ENCODE results near the gene IL13RA2. TPM values are rescaled to one million over a fixed set of nuclear protein-coding genes. Genes with fewer than 3 reads are reported as not detected.

IL13RA2 gene, protein sequence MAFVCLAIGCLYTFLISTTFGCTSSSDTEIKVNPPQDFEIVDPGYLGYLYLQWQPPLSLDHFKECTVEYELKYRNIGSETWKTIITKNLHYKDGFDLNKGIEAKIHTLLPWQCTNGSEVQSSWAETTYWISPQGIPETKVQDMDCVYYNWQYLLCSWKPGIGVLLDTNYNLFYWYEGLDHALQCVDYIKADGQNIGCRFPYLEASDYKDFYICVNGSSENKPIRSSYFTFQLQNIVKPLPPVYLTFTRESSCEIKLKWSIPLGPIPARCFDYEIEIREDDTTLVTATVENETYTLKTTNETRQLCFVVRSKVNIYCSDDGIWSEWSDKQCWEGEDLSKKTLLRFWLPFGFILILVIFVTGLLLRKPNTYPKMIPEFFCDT
- total RNA-seq = not detected

GRCh38 chrX:115017455-115017854 is at the start of gene IL13RA2:
Gene IL13RA2 (minus strand): TSS chrX:115017616. CDS start chrX:115017269, 347 bp downstream.
- Mint-ChIP-seq H3K27ac (no peak within 1 kb of the TSS), H3K9me3 (no peaks in the 10 kb centered on the region), H3K27me3 (no peaks in the 10 kb centered on the region), H3K4me3 (no peak within 1 kb of the TSS), H3K36me3 (no peaks in the 10 kb centered on the region), H3K4me1 (no peaks in the 10 kb centered on the region)
- DNase-seq = no peak
- ATAC-seq (ENCODE audit: low read depth) = no peak
- POLR2A ChIA-PET = no interaction called here

- no peaks in the 10 kb centered on the region for H3K4me1 Mint-ChIP-seq
- H3K4me3 Mint-ChIP-seq = no peak overlapping the region
- POLR2A ChIA-PET = no interaction called here
- no peak for ATAC-seq (ENCODE audit: low read depth)
- DNase-seq = no peak
- no peaks in the 10 kb centered on the region for H3K27me3 Mint-ChIP-seq
- H3K36me3 Mint-ChIP-seq = no peaks in the 10 kb centered on the region
- H3K9me3 Mint-ChIP-seq = peaks cover 1% of the 10 kb centered on the region
- H3K27ac Mint-ChIP-seq = no peak overlapping the region
Observed at GRCh38 chrX:115065304-115065703, 47.9 kb upstream of the IL13RA2 start.

DNA sequence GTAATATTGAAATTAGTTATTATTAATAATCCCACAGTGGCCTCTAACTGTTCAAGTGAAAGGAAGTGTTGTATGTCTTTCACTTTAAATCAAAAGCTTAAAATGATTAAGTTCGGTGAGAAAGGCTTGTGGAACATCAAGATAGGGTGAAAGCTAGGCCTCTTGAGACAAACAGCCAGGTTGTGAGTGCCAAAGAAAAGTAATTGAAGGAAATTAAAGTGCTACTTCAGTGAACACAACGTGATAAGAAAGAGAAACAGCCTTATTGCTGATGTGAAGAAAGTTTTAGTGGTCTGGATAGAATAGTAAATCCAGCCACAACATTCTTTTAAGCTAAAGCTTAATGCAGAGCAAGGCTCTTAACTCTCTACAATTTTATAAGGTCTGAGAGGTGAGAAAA is 42.6 kb upstream of the IL13RA2 start:
- H3K9me3 Mint-ChIP-seq = no peaks in the 10 kb centered on the region
- POLR2A ChIA-PET = no interaction called here
- H3K27ac Mint-ChIP-seq = no peak overlapping the region
- ATAC-seq (ENCODE audit: low read depth) (no peak), DNase-seq (no peak)
- no peaks in the 10 kb centered on the region for H3K27me3 Mint-ChIP-seq
- no peaks in the 10 kb centered on the region for H3K36me3 Mint-ChIP-seq
- H3K4me1 Mint-ChIP-seq = no peaks in the 10 kb centered on the region
- no peak overlapping the region for H3K4me3 Mint-ChIP-seq

GRCh38 chrX:115058276-115058675 is 40.9 kb upstream of the IL13RA2 start:
- no peaks in the 10 kb centered on the region for H3K4me1 Mint-ChIP-seq
- no peaks in the 10 kb centered on the region for H3K9me3 Mint-ChIP-seq
- ATAC-seq (ENCODE audit: low read depth) (no peak), DNase-seq (no peak)
- no peaks in the 10 kb centered on the region for H3K27me3 Mint-ChIP-seq
- no peak overlapping the region for H3K4me3 Mint-ChIP-seq
- H3K36me3 Mint-ChIP-seq = no peaks in the 10 kb centered on the region
- POLR2A ChIA-PET = no interaction called here
- H3K27ac Mint-ChIP-seq = no peak overlapping the region

DNA sequence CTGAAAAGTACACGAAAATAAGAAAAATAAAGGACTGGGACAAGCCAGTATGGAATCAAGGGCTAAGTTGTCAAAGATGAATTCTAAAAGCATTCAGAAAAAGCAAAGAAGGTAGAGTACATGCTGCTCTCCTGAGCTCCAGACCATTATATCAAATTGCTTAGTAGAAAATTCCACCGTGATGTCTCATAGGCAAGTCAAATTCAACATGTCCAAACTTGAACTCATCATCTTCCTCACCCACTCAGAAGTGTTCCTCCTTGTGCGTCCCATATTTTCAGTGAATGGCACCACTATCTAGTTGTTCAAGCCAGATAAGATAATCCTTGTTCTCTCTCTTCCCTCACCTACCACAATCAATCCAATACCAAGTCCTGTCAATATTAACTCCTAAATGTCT is 37.5 kb upstream of the IL13RA2 start:
- ATAC-seq (ENCODE audit: low read depth) (no peak), DNase-seq (no peak)
- H3K4me1 Mint-ChIP-seq = no peaks in the 10 kb centered on the region
- H3K36me3 Mint-ChIP-seq = no peaks in the 10 kb centered on the region
- POLR2A ChIA-PET = no interaction called here
- no peaks in the 10 kb centered on the region for H3K27me3 Mint-ChIP-seq
- H3K4me3 Mint-ChIP-seq = no peak overlapping the region
- H3K27ac Mint-ChIP-seq = no peak overlapping the region
- H3K9me3 Mint-ChIP-seq = no peaks in the 10 kb centered on the region

- POLR2A ChIA-PET = no interaction called here
- H3K27ac Mint-ChIP-seq = no peak overlapping the region
- DNase-seq (no peak), ATAC-seq (ENCODE audit: low read depth) (no peak)
- no peaks in the 10 kb centered on the region for H3K4me1 Mint-ChIP-seq
- H3K9me3 Mint-ChIP-seq = no peaks in the 10 kb centered on the region
- H3K36me3 Mint-ChIP-seq = no peaks in the 10 kb centered on the region
- H3K27me3 Mint-ChIP-seq = no peaks in the 10 kb centered on the region
- H3K4me3 Mint-ChIP-seq = no peak overlapping the region
Observed at GRCh38 chrX:115053223-115053622, 35.8 kb upstream of the IL13RA2 start.

- Mint-ChIP-seq H3K4me3 (no peak overlapping the region), H3K27me3 (no peaks in the 10 kb centered on the region), H3K9me3 (no peaks in the 10 kb centered on the region), H3K4me1 (no peaks in the 10 kb centered on the region), H3K36me3 (no peaks in the 10 kb centered on the region), H3K27ac (no peak overlapping the region)
- DNase-seq (no peak), ATAC-seq (ENCODE audit: low read depth) (no peak)
- POLR2A ChIA-PET = no interaction called here
Observed at GRCh38 chrX:115047715-115048114, 30.3 kb upstream of the IL13RA2 start.

GRCh38 chrX:115047181-115047580 is 29.8 kb upstream of the IL13RA2 start:
- no peak for ATAC-seq (ENCODE audit: low read depth)
- POLR2A ChIA-PET = no interaction called here

DNA sequence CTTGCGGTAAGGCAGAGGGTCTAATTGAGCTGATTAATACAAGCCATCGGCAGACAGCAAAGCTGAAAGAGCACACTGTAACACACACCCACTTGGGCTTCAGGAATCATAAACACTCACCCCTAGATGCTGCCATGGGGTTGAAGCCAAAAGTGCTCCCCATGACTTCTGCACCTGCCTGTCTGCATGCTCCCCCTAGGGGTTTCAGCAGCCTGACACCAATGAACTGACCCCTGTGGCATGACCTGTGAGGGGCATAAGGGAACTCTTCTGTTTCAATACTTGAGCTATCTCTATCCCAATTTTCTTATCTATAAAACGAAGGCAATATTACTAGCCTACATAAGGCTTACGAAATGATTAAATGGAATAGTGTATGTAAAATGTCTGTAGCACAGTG is 23.0 kb upstream of the IL13RA2 start:
- DNase-seq (no peak), ATAC-seq (ENCODE audit: low read depth) (no peak)
- Mint-ChIP-seq H3K27ac (no peak overlapping the region), H3K36me3 (no peaks in the 10 kb centered on the region), H3K4me1 (no peaks in the 10 kb centered on the region), H3K4me3 (no peak overlapping the region), H3K27me3 (no peaks in the 10 kb centered on the region), H3K9me3 (no peaks in the 10 kb centered on the region)
- POLR2A ChIA-PET = no interaction called here

More at GRCh38 chrX:115047181-115047580, 29.8 kb upstream of the IL13RA2 start:
- Mint-ChIP-seq H3K4me3 (no peak overlapping the region), H3K36me3 (no peaks in the 10 kb centered on the region), H3K27me3 (no peaks in the 10 kb centered on the region), H3K4me1 (no peaks in the 10 kb centered on the region), H3K9me3 (no peaks in the 10 kb centered on the region), H3K27ac (no peak overlapping the region)
- DNase-seq = no peak

DNA sequence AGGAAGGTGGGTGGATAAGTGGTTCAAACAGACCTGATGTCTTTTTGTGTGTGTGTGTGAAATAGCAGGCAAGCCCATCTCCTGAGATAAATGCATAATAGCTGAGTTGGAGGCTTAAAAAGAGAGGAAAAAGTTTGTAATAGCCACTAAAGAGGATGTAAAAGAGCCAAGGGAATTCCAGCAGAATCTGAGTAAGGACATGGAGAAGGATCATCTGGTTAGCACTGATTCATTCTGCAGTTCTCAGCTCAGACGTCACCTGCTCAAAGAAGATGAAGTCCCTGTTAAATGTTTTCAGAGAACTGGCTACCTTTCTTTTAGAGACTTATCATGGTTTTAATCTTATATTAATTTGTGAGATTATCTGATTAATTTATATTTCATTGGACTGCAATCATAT is 21.0 kb upstream of the IL13RA2 start:
- POLR2A ChIA-PET = no interaction called here
- Mint-ChIP-seq H3K4me3 (no peak overlapping the region), H3K27me3 (no peaks in the 10 kb centered on the region), H3K4me1 (no peaks in the 10 kb centered on the region), H3K27ac (no peak overlapping the region), H3K36me3 (no peaks in the 10 kb centered on the region), H3K9me3 (no peaks in the 10 kb centered on the region)
- DNase-seq = no peak
- ATAC-seq (ENCODE audit: low read depth) = no peak

GRCh38 chrX:115036029-115036428 is 18.6 kb upstream of the IL13RA2 start:
- H3K4me1 Mint-ChIP-seq = no peaks in the 10 kb centered on the region

DNA sequence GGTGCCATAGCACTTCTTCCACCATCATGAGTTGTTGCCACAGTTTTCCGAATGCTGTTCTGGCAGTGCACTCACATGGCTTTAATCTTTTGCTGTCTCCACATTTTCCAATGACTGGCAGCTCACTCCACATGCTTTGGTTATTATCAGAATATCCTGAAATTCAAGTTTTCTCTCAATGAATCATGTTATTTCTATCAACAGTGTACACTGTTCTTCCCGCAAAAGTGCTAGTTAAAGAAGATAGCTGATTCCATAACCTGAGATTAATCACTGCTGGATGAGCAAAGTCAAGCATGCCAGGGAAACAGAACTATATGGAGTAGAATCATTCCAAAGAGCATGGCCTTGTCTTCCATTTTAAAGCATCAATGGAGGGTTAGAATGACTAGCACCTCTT is 14.6 kb upstream of the IL13RA2 start:
- no peaks in the 10 kb centered on the region for H3K27me3 Mint-ChIP-seq
- H3K4me1 Mint-ChIP-seq = no peaks in the 10 kb centered on the region
- no peak for ATAC-seq (ENCODE audit: low read depth)
- POLR2A ChIA-PET = no interaction called here
- DNase-seq = no peak
- no peak overlapping the region for H3K4me3 Mint-ChIP-seq
- no peaks in the 10 kb centered on the region for H3K36me3 Mint-ChIP-seq
- H3K9me3 Mint-ChIP-seq = no peaks in the 10 kb centered on the region
- H3K27ac Mint-ChIP-seq = no peak overlapping the region

More at GRCh38 chrX:115036029-115036428, 18.6 kb upstream of the IL13RA2 start:
- H3K9me3 Mint-ChIP-seq = no peaks in the 10 kb centered on the region
- H3K27me3 Mint-ChIP-seq = no peaks in the 10 kb centered on the region
- no peak for DNase-seq
- H3K36me3 Mint-ChIP-seq = no peaks in the 10 kb centered on the region
- no peak overlapping the region for H3K4me3 Mint-ChIP-seq
- H3K27ac Mint-ChIP-seq = no peak overlapping the region
- ATAC-seq (ENCODE audit: low read depth) = no peak
- POLR2A ChIA-PET = no interaction called here

GRCh38 chrX:115030625-115031024 is 13.2 kb upstream of the IL13RA2 start:
- Mint-ChIP-seq H3K36me3 (no peaks in the 10 kb centered on the region), H3K27ac (no peak overlapping the region), H3K4me1 (no peaks in the 10 kb centered on the region), H3K27me3 (no peaks in the 10 kb centered on the region), H3K4me3 (no peak overlapping the region), H3K9me3 (no peaks in the 10 kb centered on the region)
- ATAC-seq (ENCODE audit: low read depth) = no peak
- POLR2A ChIA-PET = no interaction called here
- no peak for DNase-seq

GRCh38 chrX:115029869-115030570 is 12.6 kb upstream of the IL13RA2 start:
- Mint-ChIP-seq H3K9me3 (no peaks in the 10 kb centered on the region), H3K27me3 (no peaks in the 10 kb centered on the region), H3K27ac (no peak overlapping the region), H3K4me1 (no peaks in the 10 kb centered on the region), H3K36me3 (no peaks in the 10 kb centered on the region), H3K4me3 (no peak overlapping the region)
- DNase-seq = no peak
- no peak for ATAC-seq (ENCODE audit: low read depth)
- POLR2A ChIA-PET = no interaction called here

Measured in activated naive CD8-positive, alpha-beta T cell treated with anti-CD3 and anti-CD28 coated beads, Interleukin-2, amount 10 ng/mL, durations not matched to agents 7 days and 5 days (primary cell).